ENCODE data around the gene SLC5A3. TPM values are rescaled to one million over a fixed set of nuclear protein-coding genes. Genes with fewer than 3 reads are reported as not detected.

The SLC5A3 gene
- 12.5 and 20.2 TPM in 2 replicates for total RNA-seq

- peak; percentile 73 to 89 for DNase-seq (ENCODE audit: low read depth in 2 of 2)
Measured at GRCh38 chr21:34073032-34073748, at the start of gene SLC5A3, which contains the start of gene MRPS6. TSS of gene SLC5A3 (plus strand) at chr21:34073578. CDS start at chr21:34095199, 21,621 bp downstream. TSS of gene MRPS6 (plus strand) at chr21:34073578. CDS start at chr21:34073701, 123 bp downstream.

DNA sequence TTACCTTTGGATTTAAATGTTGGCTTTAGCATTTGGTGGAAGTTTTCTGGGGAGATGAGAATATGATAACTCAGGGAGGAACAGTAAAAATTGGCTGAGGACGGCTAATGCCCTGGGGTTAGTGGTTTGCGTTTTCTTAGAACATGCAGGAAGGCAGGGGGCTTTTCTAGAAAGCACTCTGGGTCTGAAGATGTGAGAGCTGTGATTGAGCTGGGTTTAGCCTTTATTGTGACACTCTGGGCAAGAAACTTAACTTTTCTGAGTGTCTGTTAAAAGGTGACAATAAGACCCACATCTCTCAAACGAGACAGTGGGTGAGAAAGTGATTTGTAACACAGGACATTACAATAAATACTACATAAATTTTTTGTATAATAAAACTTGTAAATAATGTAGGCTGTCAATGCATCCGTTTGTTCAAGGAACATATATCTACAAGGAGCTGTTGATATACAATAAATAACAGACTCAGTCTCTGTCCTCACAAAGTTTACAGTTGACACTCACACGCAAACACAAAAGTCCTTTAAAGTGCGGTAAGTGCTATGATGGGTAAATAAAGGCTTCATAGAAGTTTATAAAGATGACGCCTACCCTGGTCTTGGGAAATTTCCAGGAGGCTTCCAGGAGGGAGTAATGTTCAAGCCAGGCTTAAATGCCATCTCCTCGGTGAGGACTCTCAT is 49.5 kb upstream of the SLC5A3 start:
- DNase-seq (ENCODE audit: low read depth in 2 of 2) = no peak

- no peak for DNase-seq (ENCODE audit: low read depth in 2 of 2)
Measured at GRCh38 chr21:34024374-34024693, 49.0 kb upstream of the SLC5A3 start.

DNA sequence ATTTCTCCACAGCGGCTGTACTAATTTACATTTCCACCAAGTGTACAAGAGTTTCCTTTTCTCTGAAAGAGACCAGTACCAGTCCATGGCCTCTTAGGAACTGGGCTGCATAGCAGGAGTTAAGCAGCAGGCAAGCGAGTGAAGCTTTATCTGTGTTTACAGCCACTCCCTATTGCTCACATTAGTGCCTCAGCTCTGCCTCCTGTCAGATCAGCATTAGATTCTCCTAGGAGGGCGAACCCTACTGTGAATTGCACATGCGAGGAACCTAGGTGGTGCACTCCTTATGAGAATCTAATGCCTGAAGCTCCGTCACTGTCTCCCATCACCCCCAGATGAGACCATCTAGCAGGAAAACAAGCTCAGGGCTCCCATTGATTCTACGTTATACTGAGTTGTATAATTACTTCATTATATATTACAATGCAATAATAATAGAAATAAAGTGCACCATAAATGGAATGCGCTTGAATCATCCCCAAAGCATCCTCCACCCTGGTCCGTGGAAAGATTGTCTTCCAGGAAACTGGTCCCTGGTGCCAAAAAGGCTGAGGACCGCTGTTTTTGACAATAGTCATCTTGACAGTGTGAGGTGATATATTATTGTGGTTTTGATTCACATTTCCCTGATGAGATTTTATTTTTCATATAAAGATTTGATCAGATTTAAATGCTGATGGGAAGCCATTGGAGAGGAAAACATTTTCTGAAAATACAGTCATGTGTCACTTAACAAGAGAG is 45.5 kb upstream of the SLC5A3 start:
- DNase-seq (ENCODE audit: low read depth in 2 of 2) = no peak

- DNase-seq (ENCODE audit: low read depth in 2 of 2) = peak; percentile 73 to 84
Measured at GRCh38 chr21:34029743-34030528, 43.4 kb upstream of the SLC5A3 start.

- no peak for DNase-seq (ENCODE audit: low read depth in 2 of 2)
Measured at GRCh38 chr21:34031835-34032370, 41.5 kb upstream of the SLC5A3 start.

- DNase-seq (ENCODE audit: low read depth in 2 of 2) = no peak
Measured at GRCh38 chr21:34034369-34035014, 38.9 kb upstream of the SLC5A3 start.

GRCh38 chr21:34035619-34036354 is 37.6 kb upstream of the SLC5A3 start:
- no peak for DNase-seq (ENCODE audit: low read depth in 2 of 2)

DNA sequence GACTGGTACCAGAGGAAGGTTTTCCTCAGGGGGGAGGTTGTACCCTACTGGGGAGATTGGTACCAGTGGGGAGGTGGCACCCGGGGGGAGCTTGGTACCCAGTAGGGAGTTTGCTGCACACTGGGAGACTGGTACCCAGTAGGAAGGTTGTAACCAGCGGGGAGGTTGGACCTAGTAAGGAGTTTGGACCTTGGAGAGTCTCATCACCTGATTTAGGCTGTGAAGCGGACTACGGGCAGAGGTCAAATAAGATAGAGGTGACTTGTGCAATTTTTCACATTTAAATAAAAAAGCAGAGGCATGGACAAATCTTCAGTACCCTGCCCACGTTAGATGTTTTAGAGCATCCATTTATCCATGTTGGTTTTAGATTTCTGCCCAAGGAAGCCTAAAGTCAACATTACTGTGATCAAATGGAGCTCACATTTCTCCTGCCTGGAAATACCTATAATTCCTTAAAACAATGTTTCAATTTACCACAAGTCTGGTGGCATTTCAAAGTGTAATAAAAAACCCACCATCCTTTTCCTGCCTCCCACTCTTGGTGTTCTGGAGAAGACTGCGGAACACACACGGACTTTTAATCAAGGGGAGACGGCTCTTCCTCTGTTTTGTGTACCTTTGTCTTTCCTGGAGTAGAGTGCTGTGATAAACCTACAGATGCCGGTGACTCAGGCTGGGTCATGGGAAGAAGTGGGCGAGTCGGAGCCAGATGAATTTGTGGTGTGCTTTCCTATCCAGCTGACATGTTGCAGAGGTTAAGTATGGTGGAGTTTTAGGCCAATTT is 36.2 kb upstream of the SLC5A3 start:
- DNase-seq (ENCODE audit: low read depth in 2 of 2) = peak in 1 of 2 donors; percentile 81

- no peak for DNase-seq (ENCODE audit: low read depth in 2 of 2)
Measured at GRCh38 chr21:34039678-34040382, 33.5 kb upstream of the SLC5A3 start.

- no peak for DNase-seq (ENCODE audit: low read depth in 2 of 2)
Measured at GRCh38 chr21:34042735-34043134, 30.6 kb upstream of the SLC5A3 start.

DNA sequence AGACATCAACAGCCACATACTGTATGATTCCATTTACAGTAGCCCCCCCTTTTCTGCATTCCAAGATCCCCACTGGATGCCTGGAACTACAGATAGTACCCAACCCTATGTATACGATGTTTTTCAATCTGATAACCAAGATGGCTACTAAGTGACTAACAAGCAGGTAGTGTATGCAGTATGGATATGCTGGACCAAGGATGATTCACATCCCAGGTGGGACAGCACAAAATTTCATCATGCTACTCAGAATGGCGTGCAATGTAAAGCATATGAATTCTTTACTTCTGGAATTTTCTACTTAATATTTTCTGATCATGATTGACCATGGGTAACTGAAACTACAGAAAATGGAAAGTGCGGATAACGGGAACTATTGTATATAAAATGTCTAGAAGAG is 30.0 kb upstream of the SLC5A3 start:
- DNase-seq (ENCODE audit: low read depth in 2 of 2) = no peak

DNA sequence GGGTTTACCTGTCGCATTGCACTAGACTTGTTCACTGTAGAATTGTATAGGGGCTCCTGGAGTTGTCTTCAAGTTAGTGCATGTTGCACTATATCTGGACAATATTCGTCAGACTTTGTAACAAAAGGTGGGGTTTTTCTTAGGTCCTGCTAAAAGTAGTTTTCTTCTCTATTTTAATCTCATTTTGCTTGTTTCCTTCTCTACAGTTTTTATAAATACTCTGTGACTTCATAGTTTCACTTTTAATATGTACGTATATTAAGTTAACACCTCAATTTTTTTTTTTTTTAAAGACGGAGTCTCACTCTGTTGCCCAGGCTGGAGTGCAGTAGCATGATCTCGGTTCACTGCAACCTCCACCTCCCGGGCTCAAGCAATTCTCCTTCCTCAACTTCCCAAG is 26.5 kb upstream of the SLC5A3 start:
- DNase-seq (ENCODE audit: low read depth in 2 of 2) = no peak

DNA sequence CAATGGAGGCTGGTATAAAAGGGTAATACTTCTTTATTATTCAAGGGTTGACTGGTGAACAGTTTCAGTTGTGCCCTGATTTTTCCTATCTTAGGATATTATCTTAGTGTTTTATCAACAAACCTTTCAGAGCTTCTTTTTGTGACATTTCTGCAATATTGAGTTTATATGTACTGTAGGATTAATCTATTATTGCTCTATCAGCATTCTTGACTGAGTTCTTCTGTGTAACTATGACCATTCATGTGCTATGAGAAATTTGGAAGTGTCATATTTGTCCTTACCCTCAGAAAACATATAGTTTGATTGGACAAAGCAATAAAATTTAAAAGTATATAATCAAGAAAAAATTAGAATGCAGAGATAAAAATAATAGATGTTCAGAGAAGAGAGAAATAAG is 25.5 kb upstream of the SLC5A3 start:
- no peak for DNase-seq (ENCODE audit: low read depth in 2 of 2)

GRCh38 chr21:34052171-34052570 is 21.2 kb upstream of the SLC5A3 start:
- no peak for DNase-seq (ENCODE audit: low read depth in 2 of 2)

- no peak for DNase-seq (ENCODE audit: low read depth in 2 of 2)
Measured at GRCh38 chr21:34054259-34054658, 19.1 kb upstream of the SLC5A3 start.

DNA sequence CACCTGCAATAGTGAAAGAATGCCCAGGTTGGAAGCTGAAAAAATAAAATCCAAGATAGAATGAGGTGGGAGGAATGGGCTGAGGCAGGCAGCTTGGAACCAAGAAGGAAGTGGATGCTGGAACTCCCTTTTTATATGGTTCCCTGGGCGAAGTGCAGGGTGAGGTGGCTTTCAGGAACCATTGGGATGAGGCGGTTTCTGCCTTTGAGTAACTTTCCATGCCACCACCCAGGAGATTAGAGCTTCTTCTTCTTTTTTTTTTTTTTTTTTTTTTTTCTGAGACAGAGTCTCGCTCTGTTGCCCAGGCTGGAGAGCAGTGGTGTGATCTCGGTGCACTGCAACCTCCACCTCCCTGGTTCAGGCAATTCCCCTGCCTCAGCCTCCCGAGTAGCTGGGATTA is 17.8 kb upstream of the SLC5A3 start:
- DNase-seq (ENCODE audit: low read depth in 2 of 2) = no peak

GRCh38 chr21:34061983-34062382 is 11.4 kb upstream of the SLC5A3 start:
- DNase-seq (ENCODE audit: low read depth in 2 of 2) = peak in 1 of 2 donors; percentile 17

DNA sequence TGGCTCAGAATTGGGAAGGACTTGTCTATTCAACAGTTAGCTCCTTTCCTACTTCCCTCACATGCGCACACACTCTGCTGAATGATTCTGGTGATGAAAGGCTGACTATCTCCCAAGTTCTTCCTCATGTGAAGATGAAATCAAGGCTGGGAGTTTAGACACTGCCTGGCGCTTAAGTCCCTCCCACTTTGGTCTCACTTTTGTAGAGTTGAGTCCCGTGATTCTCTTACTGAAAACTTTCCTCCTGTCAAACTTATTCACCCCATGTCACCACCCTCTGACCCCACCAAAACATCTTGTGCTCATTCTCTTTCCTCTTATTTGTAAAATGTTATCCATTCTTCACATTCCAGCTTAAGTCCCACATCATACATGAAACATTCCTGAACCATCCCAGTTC is 8.4 kb upstream of the SLC5A3 start:
- DNase-seq (ENCODE audit: low read depth in 2 of 2) = no peak
